IMR-90 (cell line): ENCODE measurements around the gene MFAP3. TPM values are rescaled to one million over a fixed set of nuclear protein-coding genes. Genes with fewer than 3 reads are reported as not detected.

Experiments used
- ATAC-seq: fragments of 200-7000 bp; cut with Tn5 transposase; 2 replicates; pipeline ENCODE4 v1.9.1; 2020; ENCODE audit warnings: low read depth, mild to moderate bottlenecking, moderate library complexity
- BruUV-seq: library from RNA; stranded (reverse); fragments of 400-500 nt; replicated peaks from 2 replicates; lab custom pipeline; 2021; lab: Mats Ljungman, UMichigan
- CTCF ChIA-PET: fragments of 300-600 bp; formaldehyde crosslinking; extraction: SDS; loops from one replicate; lab custom pipeline; 2021; ENCODE audit warnings: antibody characterized with exemption; lab: Yijun Ruan, JAX
- POLR2A ChIA-PET: fragments of 300-600 bp; sonication (Branson Sonifier 250); formaldehyde crosslinking; loops from one replicate; lab custom pipeline; 2022; ENCODE audit warnings: antibody characterized with exemption; ENCODE audit not compliant: unreplicated experiment; lab: Charles Lee
- DNase-seq: peaks from one replicate; pipeline ENCODE4 v3.0.0; 2013
- H2AFZ ChIP-seq: replicated peaks from 2 replicates; pipeline ENCODE3; 2013; ENCODE audit warnings: low read length, mild to moderate bottlenecking; ENCODE audit not compliant: poor library complexity
- H2AK5ac ChIP-seq: 2 replicates; pipeline ENCODE4 v1.6.1; 2013; ENCODE audit warnings: low read depth, low read length, inconsistent platforms
- H2AK9ac ChIP-seq: replicated peaks from 2 replicates; pipeline ENCODE3; 2013; ENCODE audit warnings: mild to moderate bottlenecking, low read depth, low read length, moderate library complexity; ENCODE audit not compliant: poor library complexity
- H2BK120ac ChIP-seq: 2 replicates; pipeline ENCODE4 v1.6.1; 2013; ENCODE audit warnings: low read depth, low read length, inconsistent platforms
- H2BK15ac ChIP-seq: 3 replicates; pipeline ENCODE4 v1.6.1; 2013; ENCODE audit warnings: low read depth, low read length, inconsistent platforms
- H2BK20ac ChIP-seq: 2 replicates; pipeline ENCODE4 v1.6.1; 2013; ENCODE audit warnings: low read depth, mild to moderate bottlenecking, inconsistent platforms, low read length, moderate library complexity
- H2BK5ac ChIP-seq: 2 replicates; pipeline ENCODE4 v1.6.1; 2013; ENCODE audit warnings: mild to moderate bottlenecking, low read depth, low read length, inconsistent platforms; ENCODE audit not compliant: poor library complexity, severe bottlenecking
- H3K14ac ChIP-seq: replicated peaks from 2 replicates; pipeline ENCODE4 v1.6.1; 2013; ENCODE audit warnings: low read depth, low read length, inconsistent platforms
- H3K18ac ChIP-seq: 2 replicates; pipeline ENCODE4 v1.6.1; 2013; ENCODE audit warnings: low read depth, low read length, control low read depth
- H3K23ac ChIP-seq: 2 replicates; pipeline ENCODE4 v1.6.1; 2013; ENCODE audit warnings: low read depth, low read length, inconsistent platforms
- H3K27ac ChIP-seq: 2 replicates; pipeline ENCODE4 v1.5.1; 2013; ENCODE audit warnings: mild to moderate bottlenecking, control low read depth, low read length; ENCODE audit not compliant: insufficient read depth
- H3K27me3 ChIP-seq: 2 replicates; pipeline ENCODE4 v1.6.1; 2013; ENCODE audit warnings: low read length; ENCODE audit not compliant: control insufficient read depth, insufficient read depth
- H3K36me3 ChIP-seq: 2 replicates; pipeline ENCODE4 v1.6.1; 2013; ENCODE audit warnings: low read length, mixed read lengths; ENCODE audit not compliant: control insufficient read depth, insufficient read depth
- H3K4ac ChIP-seq: 2 replicates; pipeline ENCODE4 v1.6.1; 2013; ENCODE audit warnings: low read depth, low read length, inconsistent platforms
- H3K4me1 ChIP-seq: 2 replicates; pipeline ENCODE4 v1.6.1; 2013; ENCODE audit warnings: low read length, mixed read lengths; ENCODE audit not compliant: control insufficient read depth, insufficient read depth
- H3K4me2 ChIP-seq: 2 replicates; pipeline ENCODE4 v1.6.1; 2013; ENCODE audit warnings: low read depth, mild to moderate bottlenecking, control low read depth, low read length, moderate library complexity
- H3K4me3 ChIP-seq: 2 replicates; pipeline ENCODE4 v1.5.1; 2013; ENCODE audit warnings: low read depth, mild to moderate bottlenecking, control low read depth, low read length, moderate library complexity; ENCODE audit not compliant: insufficient read depth
- H3K56ac ChIP-seq: 2 replicates; pipeline ENCODE4 v1.6.1; 2013; ENCODE audit warnings: low read length, inconsistent platforms; ENCODE audit not compliant: insufficient read depth; ENCODE audit errors: extremely low read depth
- H3K79me1 ChIP-seq, 2 experiments: 2 replicates each; pipeline ENCODE4 v1.6.1; 2013; ENCODE audit warnings: low read length in 2 of 2, inconsistent platforms in 1 of 2, low read depth in 1 of 2
- H3K9ac ChIP-seq: 2 replicates; pipeline ENCODE4 v1.6.1; 2013; ENCODE audit warnings: low read depth, low read length, control low read depth
- H3K9me1 ChIP-seq: 2 replicates; pipeline ENCODE4 v1.6.1; 2013; ENCODE audit warnings: low read length, inconsistent platforms; ENCODE audit not compliant: insufficient read depth
- H3K9me3 ChIP-seq: 2 replicates; pipeline ENCODE4 v1.6.1; 2013; ENCODE audit warnings: low read length; ENCODE audit not compliant: control insufficient read depth, insufficient read depth
- H4K20me1 ChIP-seq: 2 replicates; pipeline ENCODE4 v1.6.1; 2013; ENCODE audit warnings: low read length, inconsistent platforms; ENCODE audit not compliant: insufficient read depth
- H4K5ac ChIP-seq: 2 replicates; pipeline ENCODE4 v1.6.1; 2013; ENCODE audit warnings: mild to moderate bottlenecking, low read depth, low read length, control low read depth
- H4K8ac ChIP-seq, 2 experiments: 2 replicates each; pipeline ENCODE4 v1.6.1; 2013; ENCODE audit warnings: low read depth in 2 of 2, low read length in 2 of 2, control low read depth in 1 of 2, inconsistent platforms in 1 of 2
- H4K91ac ChIP-seq: 2 replicates; pipeline ENCODE4 v1.6.1; 2013; ENCODE audit warnings: low read depth, low read length, inconsistent platforms; ENCODE audit not compliant: insufficient read depth
- CHD1 ChIP-seq: IDR thresholded peaks from 2 replicates; pipeline ENCODE4 v1.6.1; 2012; ENCODE audit warnings: low read depth, low read length, improper control_type of control experiment
- FOS ChIP-seq: fragments of 150-350 bp; IDR thresholded peaks from 2 replicates; pipeline ENCODE4 v1.6.1; 2016; ENCODE audit warnings: low read depth, low read length
- MAZ ChIP-seq: IDR thresholded peaks from 2 replicates; pipeline ENCODE4 v1.6.1; 2012; ENCODE audit warnings: low read depth, mild to moderate bottlenecking, low read length, improper control_type of control experiment, moderate library complexity, borderline replicate concordance
- NFE2L2 ChIP-seq: fragments of 150-350 bp; IDR thresholded peaks from 2 replicates; pipeline ENCODE4 v1.6.1; 2016; ENCODE audit warnings: low read depth, mild to moderate bottlenecking, low read length
- RCOR1 ChIP-seq: IDR thresholded peaks from 2 replicates; pipeline ENCODE4 v1.6.1; 2012; ENCODE audit warnings: mild to moderate bottlenecking, low read length, improper control_type of control experiment; ENCODE audit not compliant: insufficient replicate concordance
- SMC3 ChIP-seq: fragments of 150-350 bp; IDR thresholded peaks from 2 replicates; pipeline ENCODE4 v1.6.1; 2016; ENCODE audit warnings: low read depth, mild to moderate bottlenecking, antibody characterized with exemption, low read length, moderate library complexity
- WGBS, 2 experiments: methylation state at CpG; one replicate each; pipeline versions ENCODE4 v1.1.5 to v1.1.7; 2013; ENCODE audit warnings: missing lambda C conversion rate in 2 of 2; ENCODE audit not compliant: insufficient read length in 1 of 2; ENCODE audit errors: extremely low coverage in 2 of 2; 5-methylcytosine and 5-hydroxymethylcytosine counted together
- dilution Hi-C: fragments of 300-500 bp; cut with HindIII; formaldehyde crosslinking; loops from one replicate; pipeline ENCODE4 v1.14.3; 2018; ENCODE audit warnings: low sequenced_read_pairs; ENCODE audit not compliant: unreplicated experiment
- in situ Hi-C: fragments of 300-500 bp; cut with MboI; formaldehyde crosslinking; loops from 3 replicates; pipeline ENCODE4 v1.14.3; 2019; ENCODE audit warnings: low sequenced_read_pairs, inconsistent platforms, mixed read lengths
- intact Hi-C: fragments of 100-400 bp; cut with micrococcal nuclease; formaldehyde crosslinking; loops from 2 replicates; pipeline ENCODE4 v1.10.0; 2022
- polyA plus RNA-seq, 3 experiments: library from polyadenylated mRNA; depleted of rRNA; stranded (reverse); fragments of >200 nt; gene quantifications; 2 replicates each; pipeline ENCODE4 v1.2.3, GENCODE V29; 2012; ENCODE audit warnings: low replicate concordance in 1 of 3
- total RNA-seq: library from RNA; depleted of rRNA; stranded (reverse); fragments of >200 nt; gene quantifications from 2 replicates; pipeline ENCODE4 v1.2.3, GENCODE V29; 2012
- TF ChIP-seq, protein P1 (sequence below): fragments of 150-350 bp; IDR thresholded peaks from 2 replicates; pipeline ENCODE4 v1.6.1; 2016; ENCODE audit warnings: low read depth, mild to moderate bottlenecking, low read length, moderate library complexity, borderline replicate concordance
- TF ChIP-seq, protein P2 (sequence below): fragments of 150-350 bp; IDR thresholded peaks from 2 replicates; pipeline ENCODE4 v1.6.1; 2017; ENCODE audit warnings: mild to moderate bottlenecking, antibody characterized with exemption, low read length, low read depth

The MFAP3 gene
- total and polyA plus RNA-seq, 2 of the 4 experiments (the other 2 are of a cell fraction), result 15.2 to 67.0 TPM

DNA sequence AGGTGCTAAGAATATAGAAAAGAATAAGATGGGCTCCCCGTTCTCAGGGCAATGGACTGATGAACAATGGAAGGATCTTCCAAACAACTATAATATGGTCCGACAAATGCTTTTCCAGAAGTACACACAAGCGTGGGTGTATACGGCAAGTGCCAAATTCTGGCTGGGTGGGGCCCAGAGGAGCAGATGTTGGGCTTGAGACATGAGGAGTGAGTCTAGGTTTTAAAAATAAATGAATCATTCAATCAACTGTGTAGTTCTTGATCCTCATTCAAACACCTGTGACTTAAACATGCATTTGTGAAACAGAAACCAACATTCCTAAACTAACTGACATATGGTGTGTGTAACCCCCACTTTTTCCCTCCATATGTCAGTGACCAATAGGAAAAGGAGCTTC is 47.9 kb downstream of the MFAP3 start:
- no peak overlapping the region for H3K4ac ChIP-seq
- H3K4me3 ChIP-seq, result no peak overlapping the region
- no peak overlapping the region for H2AFZ ChIP-seq
- no peak overlapping the region for H4K91ac ChIP-seq
- H2AK9ac ChIP-seq, result no peak overlapping the region
- intact Hi-C loops, result no loop called here
- CTCF ChIA-PET, result interaction anchor here (0.5 to 1.2 kb wide), 2 partner anchors 14 to 335 kb away, joined by 3 to 4 read pairs; no protein-coding TSS in a partner anchor
- in situ Hi-C loops, result no loop called here
- H3K9ac ChIP-seq, result no peak overlapping the region
- ATAC-seq, result no peak
- H3K36me3 ChIP-seq, result no peaks in the 10 kb centered on the region
- no peaks in the 10 kb centered on the region for H3K9me3 ChIP-seq
- dilution Hi-C loops, result no loop called here
- no peak overlapping the region for H3K14ac ChIP-seq
- no peaks in the 10 kb centered on the region for H3K9me1 ChIP-seq
- no peaks in the 10 kb centered on the region for H3K79me1 ChIP-seq
- H3K27ac ChIP-seq, result no peak overlapping the region
- no peak overlapping the region for H2BK120ac ChIP-seq
- no peak for TF ChIP-seq RCOR1
- no peak for TF ChIP-seq NFE2L2
- TF ChIP-seq SMC3, result no peak
- TF ChIP-seq, protein P1, sequence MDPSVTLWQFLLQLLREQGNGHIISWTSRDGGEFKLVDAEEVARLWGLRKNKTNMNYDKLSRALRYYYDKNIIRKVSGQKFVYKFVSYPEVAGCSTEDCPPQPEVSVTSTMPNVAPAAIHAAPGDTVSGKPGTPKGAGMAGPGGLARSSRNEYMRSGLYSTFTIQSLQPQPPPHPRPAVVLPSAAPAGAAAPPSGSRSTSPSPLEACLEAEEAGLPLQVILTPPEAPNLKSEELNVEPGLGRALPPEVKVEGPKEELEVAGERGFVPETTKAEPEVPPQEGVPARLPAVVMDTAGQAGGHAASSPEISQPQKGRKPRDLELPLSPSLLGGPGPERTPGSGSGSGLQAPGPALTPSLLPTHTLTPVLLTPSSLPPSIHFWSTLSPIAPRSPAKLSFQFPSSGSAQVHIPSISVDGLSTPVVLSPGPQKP, result no peak
- TF ChIP-seq, protein P2, sequence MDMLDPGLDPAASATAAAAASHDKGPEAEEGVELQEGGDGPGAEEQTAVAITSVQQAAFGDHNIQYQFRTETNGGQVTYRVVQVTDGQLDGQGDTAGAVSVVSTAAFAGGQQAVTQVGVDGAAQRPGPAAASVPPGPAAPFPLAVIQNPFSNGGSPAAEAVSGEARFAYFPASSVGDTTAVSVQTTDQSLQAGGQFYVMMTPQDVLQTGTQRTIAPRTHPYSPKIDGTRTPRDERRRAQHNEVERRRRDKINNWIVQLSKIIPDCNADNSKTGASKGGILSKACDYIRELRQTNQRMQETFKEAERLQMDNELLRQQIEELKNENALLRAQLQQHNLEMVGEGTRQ, result no peak
- TF ChIP-seq MAZ, result no peak
- no peak for TF ChIP-seq FOS
- no peak for TF ChIP-seq CHD1
- no peak overlapping the region for H3K56ac ChIP-seq
- H2BK5ac ChIP-seq, result no peak overlapping the region
- no peak overlapping the region for H3K23ac ChIP-seq
- H2AK5ac ChIP-seq, result no peak overlapping the region
- no peak overlapping the region for H2BK20ac ChIP-seq
- peaks cover 19% of the 10 kb centered on the region for H3K27me3 ChIP-seq
- H4K5ac ChIP-seq, result no peak overlapping the region
- BruUV-seq, result no TSS peak
- no peak overlapping the region for H3K4me2 ChIP-seq
- no peak overlapping the region for H4K8ac ChIP-seq
- POLR2A ChIA-PET, result interaction anchor here (0.6 kb wide), 1 partner anchor 420 kb away, joined by 3 read pairs; no protein-coding TSS in a partner anchor
- no peak overlapping the region for H2BK15ac ChIP-seq
- no peaks in the 10 kb centered on the region for H4K20me1 ChIP-seq
- no CpG with 5 or more reads among the region's 4 CpGs for WGBS, 2 experiments
- H3K4me1 ChIP-seq, result no peaks in the 10 kb centered on the region
- no peak for DNase-seq
- H3K18ac ChIP-seq, result no peak overlapping the region
